ENCODE measurements around the gene LY6G5B. TPM values are rescaled to one million over a fixed set of nuclear protein-coding genes. Genes with fewer than 3 reads are reported as not detected.

Gene LY6G5B
- total RNA-seq, 1 experiment from 2014 or later: 5.3 TPM

- peaks cover 84% of the 10 kb centered on the region for H3K36me3 ChIP-seq (ENCODE audit: low read depth, low read length)
- no peak for TF ChIP-seq CTCF (conservative IDR thresholded peaks at IDR 0.05; ENCODE audit: low read depth, low read length)
- TF ChIP-seq EZH2phosphoT487 (IDR thresholded peaks at IDR 0.05; ENCODE audit: borderline replicate concordance, low read length): no peak
- TF ChIP-seq EZH2 (IDR thresholded peaks at IDR 0.05; ENCODE audit: low read length, unreplicated experiment): no peak
- no peaks in the 10 kb centered on the region for H3K27me3 ChIP-seq (ENCODE audit: low read length)
- intact Hi-C loops (cut with micrococcal nuclease): no loop called here
- H3K9me2 ChIP-seq (replicated peaks; ENCODE audit: low read length): no peaks in the 10 kb centered on the region
- BruUV-seq (replicated peaks): no TSS peak
- DNase-seq: no peak
- peaks cover 6% of the 10 kb centered on the region for H3F3A ChIP-seq (ENCODE audit: low read length, unreplicated experiment)
- no peak overlapping the region for H3K4me2 ChIP-seq (ENCODE audit: low read length)
- no peaks in the 10 kb centered on the region for H3K79me2 ChIP-seq (ENCODE audit: low read length)
- peaks cover 3% of the 10 kb centered on the region; the same call in 1 of the 2 replicates for H4K20me1 ChIP-seq (ENCODE audit: low read length)
- POLR2A ChIA-PET (ENCODE audit: unreplicated experiment): no interaction called here
- CTCF ChIA-PET: no interaction called here
- H3K27ac ChIP-seq (ENCODE audit: low read length): no peak overlapping the region
- H3K4me3 ChIP-seq (ENCODE audit: low read length): no peak overlapping the region
- H3K9me3 ChIP-seq (ENCODE audit: low read length): no peaks in the 10 kb centered on the region
- ATAC-seq: no peak
- no peak overlapping the region for H2AFZ ChIP-seq (ENCODE audit: low read length)
- no peak overlapping the region for H3K9ac ChIP-seq (ENCODE audit: low read length)
- H3K4me1 ChIP-seq (ENCODE audit: insufficient read depth, low read length): no peaks in the 10 kb centered on the region
Observed at GRCh38 chr6:31634131-31634530, 35.6 kb upstream of the LY6G5B start.

- DNase-seq (no peak), ATAC-seq (no peak)
- no TSS peak for BruUV-seq (replicated peaks)
- Histone ChIP-seq H3K27me3 (ENCODE audit: low read length) (no peaks in the 10 kb centered on the region), H3K4me2 (ENCODE audit: low read length) (no peak overlapping the region), H2AFZ (ENCODE audit: low read length) (no peak overlapping the region), H3K79me2 (ENCODE audit: low read length) (no peaks in the 10 kb centered on the region), H3K27ac (ENCODE audit: low read length) (no peak overlapping the region), H3K9ac (ENCODE audit: low read length) (no peak overlapping the region), H4K20me1 (ENCODE audit: low read length) (peaks cover 3% of the 10 kb centered on the region; the same call in 1 of the 2 replicates), H3K9me3 (ENCODE audit: low read length) (no peaks in the 10 kb centered on the region), H3K4me3 (ENCODE audit: low read length) (no peak overlapping the region), H3K9me2 (replicated peaks; ENCODE audit: low read length) (no peaks in the 10 kb centered on the region), H3F3A (ENCODE audit: low read length, unreplicated experiment) (peaks cover 14% of the 10 kb centered on the region), H3K4me1 (ENCODE audit: insufficient read depth, low read length) (no peaks in the 10 kb centered on the region), H3K36me3 (ENCODE audit: low read depth, low read length) (peaks cover 76% of the 10 kb centered on the region)
- intact Hi-C loops (cut with micrococcal nuclease): no loop called here
- TF ChIP-seq CTCF (conservative IDR thresholded peaks at IDR 0.05; ENCODE audit: low read depth, low read length) (no peak), EZH2 (IDR thresholded peaks at IDR 0.05; ENCODE audit: low read length, unreplicated experiment) (no peak), EZH2phosphoT487 (IDR thresholded peaks at IDR 0.05; ENCODE audit: borderline replicate concordance, low read length) (no peak)
- ChIA-PET CTCF (no interaction called here), POLR2A (ENCODE audit: unreplicated experiment) (no interaction called here)
Observed at GRCh38 chr6:31634969-31635575, 34.7 kb upstream of the LY6G5B start.

Measured in PC-3 (cell line).